MM.1S (cell line): ENCODE data around the gene NRG3.

Experiments used
- CTCF ChIP-seq: fragments of 300-600 bp; sonication (generic); IDR thresholded peaks from 2 replicates; pipeline ENCODE4 v1.5.1; 2016; ENCODE audit warnings: antibody characterized with exemption, low read length, mixed read lengths
- EZH2 ChIP-seq: fragments of 300-600 bp; sonication (generic); optimal IDR thresholded peaks from 2 replicates; pipeline ENCODE3; 2017; ENCODE audit warnings: low read depth, mild to moderate bottlenecking, antibody characterized with exemption, low read length, mixed read lengths

GRCh38 chr10:82924711-82925110 lies 1049.7 kb downstream of the NRG3 start:
- TF ChIP-seq CTCF (no peak), EZH2 (no peak)
